ENCODE measurements around the gene TMEM132C. TPM values are rescaled to one million over a fixed set of nuclear protein-coding genes. Genes with fewer than 3 reads are reported as not detected.

Gene TMEM132C
- total and polyA plus RNA-seq, 4 donors, result 0.05 to 0.08 (median 0.05) TPM; not detected in 1

DNA sequence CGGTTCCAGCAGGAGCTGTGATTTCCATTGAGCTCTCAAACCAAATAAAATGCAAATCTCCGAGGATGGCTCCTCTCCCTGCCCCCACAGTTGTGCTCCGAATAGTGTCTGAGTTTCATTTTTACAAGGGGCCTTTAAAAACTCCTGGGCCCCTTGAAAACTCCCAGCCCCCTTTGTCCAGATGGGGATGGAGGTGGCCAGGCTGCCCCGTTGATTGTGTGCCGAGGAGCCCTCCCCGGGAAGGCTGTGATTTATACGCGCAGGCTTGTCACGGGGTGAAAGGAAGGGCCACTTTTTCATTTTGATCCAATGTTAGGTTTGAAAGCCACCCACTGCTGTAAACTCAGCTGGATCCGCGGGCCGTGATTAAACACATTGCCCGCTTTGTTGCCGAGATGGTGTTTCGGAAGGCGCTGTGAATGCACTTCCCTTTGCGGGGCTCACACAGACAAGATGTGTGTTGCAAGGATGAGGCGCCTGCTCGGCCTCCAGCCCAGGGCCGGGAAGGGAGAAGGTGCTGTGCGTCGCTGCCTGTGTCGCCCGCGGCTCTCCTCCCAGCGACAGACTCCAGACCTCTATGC is 98.8 kb downstream of the TMEM132C start:
- Histone ChIP-seq H3K27ac (ENCODE audit: low read depth in 1 of 2, low read length in 2 of 2) (no peak overlapping the region), H3K27me3 (ENCODE audit: control insufficient read depth in 4 of 4, insufficient read depth in 4 of 4, low read length in 3 of 4) (peaks cover 0 to 10% (median 4%) of the 10 kb centered on the region in 4 donors), H3K9me3 (ENCODE audit: control insufficient read depth in 4 of 4, low read length in 3 of 4) (no peaks in the 10 kb centered on the region), H3K36me3 (ENCODE audit: control insufficient read depth in 4 of 4, insufficient read depth in 3 of 4, low read depth in 1 of 4, low read length in 3 of 4) (no peaks in the 10 kb centered on the region), H3K4me1 (ENCODE audit: control insufficient read depth in 4 of 4, insufficient read depth in 4 of 4, low read length in 3 of 4) (peaks cover 0 to 7% (median 6%) of the 10 kb centered on the region in 4 donors), H3K9ac (ENCODE audit: low read depth in 1 of 2, low read length in 2 of 2) (no peak overlapping the region), H3K4me3 (ENCODE audit: low read depth in 1 of 3, low read length in 3 of 3) (peak overlapping the region in 2 of 3 donors; percentile 23 to 39)
- WGBS, result 5% methylated on average over 26 of the region's 26 CpGs
- no peak for DNase-seq (ENCODE audit: low spot score)
- TF ChIP-seq FOXA2 (IDR thresholded peaks at IDR 0.05) (no peak), YY1 (IDR thresholded peaks at IDR 0.05) (no peak), EGR1 (IDR thresholded peaks at IDR 0.05; ENCODE audit: low read depth in 2 of 2) (no peak), JUND (IDR thresholded peaks at IDR 0.05) (no peak), TAF1 (conservative IDR thresholded peaks at IDR 0.05) (no peak), NR2F2 (IDR thresholded peaks at IDR 0.05) (no peak), GABPA (IDR thresholded peaks at IDR 0.05 in 1 of 2, conservative IDR thresholded peaks at IDR 0.05 in 1 of 2) (no peak), REST (IDR thresholded peaks at IDR 0.05) (no peak), RXRA (IDR thresholded peaks at IDR 0.05) (no peak), FOXA1 (IDR thresholded peaks at IDR 0.05) (no peak), HNF4A (conservative IDR thresholded peaks at IDR 0.05) (no peak), RAD21 (IDR thresholded peaks at IDR 0.05) (no peak), HNF4G (IDR thresholded peaks at IDR 0.05) (no peak), SP1 (IDR thresholded peaks at IDR 0.05) (no peak)
- TF ChIP-seq, protein P1, sequence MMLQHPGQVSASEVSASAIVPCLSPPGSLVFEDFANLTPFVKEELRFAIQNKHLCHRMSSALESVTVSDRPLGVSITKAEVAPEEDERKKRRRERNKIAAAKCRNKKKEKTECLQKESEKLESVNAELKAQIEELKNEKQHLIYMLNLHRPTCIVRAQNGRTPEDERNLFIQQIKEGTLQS (IDR thresholded peaks at IDR 0.05), result no peak
- TF ChIP-seq, protein P2, sequence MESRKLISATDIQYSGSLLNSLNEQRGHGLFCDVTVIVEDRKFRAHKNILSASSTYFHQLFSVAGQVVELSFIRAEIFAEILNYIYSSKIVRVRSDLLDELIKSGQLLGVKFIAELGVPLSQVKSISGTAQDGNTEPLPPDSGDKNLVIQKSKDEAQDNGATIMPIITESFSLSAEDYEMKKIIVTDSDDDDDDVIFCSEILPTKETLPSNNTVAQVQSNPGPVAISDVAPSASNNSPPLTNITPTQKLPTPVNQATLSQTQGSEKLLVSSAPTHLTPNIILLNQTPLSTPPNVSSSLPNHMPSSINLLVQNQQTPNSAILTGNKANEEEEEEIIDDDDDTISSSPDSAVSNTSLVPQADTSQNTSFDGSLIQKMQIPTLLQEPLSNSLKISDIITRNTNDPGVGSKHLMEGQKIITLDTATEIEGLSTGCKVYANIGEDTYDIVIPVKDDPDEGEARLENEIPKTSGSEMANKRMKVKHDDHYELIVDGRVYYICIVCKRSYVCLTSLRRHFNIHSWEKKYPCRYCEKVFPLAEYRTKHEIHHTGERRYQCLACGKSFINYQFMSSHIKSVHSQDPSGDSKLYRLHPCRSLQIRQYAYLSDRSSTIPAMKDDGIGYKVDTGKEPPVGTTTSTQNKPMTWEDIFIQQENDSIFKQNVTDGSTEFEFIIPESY (IDR thresholded peaks at IDR 0.05), result no peak
- TF ChIP-seq, protein P3, sequence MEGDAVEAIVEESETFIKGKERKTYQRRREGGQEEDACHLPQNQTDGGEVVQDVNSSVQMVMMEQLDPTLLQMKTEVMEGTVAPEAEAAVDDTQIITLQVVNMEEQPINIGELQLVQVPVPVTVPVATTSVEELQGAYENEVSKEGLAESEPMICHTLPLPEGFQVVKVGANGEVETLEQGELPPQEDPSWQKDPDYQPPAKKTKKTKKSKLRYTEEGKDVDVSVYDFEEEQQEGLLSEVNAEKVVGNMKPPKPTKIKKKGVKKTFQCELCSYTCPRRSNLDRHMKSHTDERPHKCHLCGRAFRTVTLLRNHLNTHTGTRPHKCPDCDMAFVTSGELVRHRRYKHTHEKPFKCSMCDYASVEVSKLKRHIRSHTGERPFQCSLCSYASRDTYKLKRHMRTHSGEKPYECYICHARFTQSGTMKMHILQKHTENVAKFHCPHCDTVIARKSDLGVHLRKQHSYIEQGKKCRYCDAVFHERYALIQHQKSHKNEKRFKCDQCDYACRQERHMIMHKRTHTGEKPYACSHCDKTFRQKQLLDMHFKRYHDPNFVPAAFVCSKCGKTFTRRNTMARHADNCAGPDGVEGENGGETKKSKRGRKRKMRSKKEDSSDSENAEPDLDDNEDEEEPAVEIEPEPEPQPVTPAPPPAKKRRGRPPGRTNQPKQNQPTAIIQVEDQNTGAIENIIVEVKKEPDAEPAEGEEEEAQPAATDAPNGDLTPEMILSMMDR (IDR thresholded peaks at IDR 0.05; ENCODE audit: low read depth, low read length, missing input control), result no peak
- TF ChIP-seq, protein P4, sequence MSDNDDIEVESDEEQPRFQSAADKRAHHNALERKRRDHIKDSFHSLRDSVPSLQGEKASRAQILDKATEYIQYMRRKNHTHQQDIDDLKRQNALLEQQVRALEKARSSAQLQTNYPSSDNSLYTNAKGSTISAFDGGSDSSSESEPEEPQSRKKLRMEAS (IDR thresholded peaks at IDR 0.05), result no peak

All from liver (tissue), 9 donors.